ENCODE measurements around the gene SOS2.

DNA sequence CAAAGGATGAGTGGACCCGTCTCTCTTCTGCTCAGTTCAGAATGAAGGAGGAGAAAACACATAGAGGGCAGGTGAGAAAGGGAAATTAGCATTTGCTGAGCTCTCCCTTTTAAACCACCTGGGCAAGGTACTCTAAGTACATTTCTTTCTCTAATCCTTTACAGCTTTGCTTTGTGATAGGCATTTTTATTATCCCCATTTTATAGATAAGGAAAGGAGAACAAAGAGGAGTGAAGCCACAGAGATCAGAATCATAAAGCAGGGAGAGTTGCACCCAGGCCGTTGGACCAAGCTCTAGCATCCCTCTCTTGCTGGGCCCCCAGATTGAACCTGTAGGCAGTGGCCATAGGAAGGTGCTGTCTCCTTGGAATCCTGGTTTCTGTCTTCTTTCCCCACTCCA is 162.1 kb downstream of the SOS2 start:
- no peak for TF ChIP-seq POLR2A (IDR thresholded peaks at IDR 0.05)
- TF ChIP-seq CTCF (IDR thresholded peaks at IDR 0.05), result no peak
- no peak for TF ChIP-seq POLR2AphosphoS5 (IDR thresholded peaks at IDR 0.05)

Data from prostate gland (tissue), 2 donors.